ENCODE data around the gene PSG7. TPM values are rescaled to one million over a fixed set of nuclear protein-coding genes. Genes with fewer than 3 reads are reported as not detected.
"Not testable (repeated sequence)": the region's sequence is repeated elsewhere in the genome, so short reads cannot be mapped to it uniquely, and the experiment has no call there.

The PSG7 gene
- total RNA-seq, 2 experiments from 2014 or later = not detected

GRCh38 chr19:42917634-42918033 lies 19.4 kb downstream of the PSG7 start, which contains the start of gene PSG6:
Gene PSG6, minus strand, starts transcription at chr19:42917894. Its CDS starts 102 bp downstream, at chr19:42917792.
- CTCF ChIA-PET, POLR2A ChIA-PET: not testable (repeated sequence)

GRCh38 chr19:42916931-42917330 lies 20.1 kb downstream of the PSG7 start:
- POLR2A ChIA-PET, CTCF ChIA-PET: not testable (repeated sequence)

GRCh38 chr19:42913516-42913915 lies 23.5 kb downstream of the PSG7 start:
- POLR2A ChIA-PET, CTCF ChIA-PET: not testable (repeated sequence)

- POLR2A ChIA-PET, CTCF ChIA-PET: not testable (repeated sequence)
Measured at GRCh38 chr19:42912941-42913340, 24.1 kb downstream of the PSG7 start.

- CTCF ChIA-PET, POLR2A ChIA-PET: not testable (repeated sequence)
Measured at GRCh38 chr19:42911731-42912130, 25.3 kb downstream of the PSG7 start.

GRCh38 chr19:42906162-42906561 lies 30.8 kb downstream of the PSG7 start:
- CTCF ChIA-PET, POLR2A ChIA-PET: not testable (repeated sequence)

- POLR2A ChIA-PET, CTCF ChIA-PET: not testable (repeated sequence)
Measured at GRCh38 chr19:42900561-42900960, 36.4 kb downstream of the PSG7 start.

- CTCF ChIA-PET, POLR2A ChIA-PET: not testable (repeated sequence)
Measured at GRCh38 chr19:42899674-42900073, 37.3 kb downstream of the PSG7 start.

GRCh38 chr19:42899110-42899509 lies 37.9 kb downstream of the PSG7 start:
- POLR2A ChIA-PET, CTCF ChIA-PET: not testable (repeated sequence)

- POLR2A ChIA-PET, CTCF ChIA-PET: not testable (repeated sequence)
Measured at GRCh38 chr19:42898656-42899055, 38.4 kb downstream of the PSG7 start.

GRCh38 chr19:42897729-42898128 lies 39.3 kb downstream of the PSG7 start:
- POLR2A ChIA-PET, CTCF ChIA-PET: not testable (repeated sequence)

GRCh38 chr19:42890446-42890845 lies 46.6 kb downstream of the PSG7 start:
- POLR2A ChIA-PET, CTCF ChIA-PET: not testable (repeated sequence)

GRCh38 chr19:42887876-42888445 lies 49.0 kb downstream of the PSG7 start:
- POLR2A ChIA-PET, CTCF ChIA-PET: not testable (repeated sequence)

GRCh38 chr19:42882730-42883129 lies 54.3 kb downstream of the PSG7 start:
- POLR2A ChIA-PET, CTCF ChIA-PET: not testable (repeated sequence)

GRCh38 chr19:42882010-42882409 lies 55.0 kb downstream of the PSG7 start:
- POLR2A ChIA-PET, CTCF ChIA-PET: not testable (repeated sequence)

GRCh38 chr19:42881279-42881678 lies 55.7 kb downstream of the PSG7 start:
- CTCF ChIA-PET, POLR2A ChIA-PET: not testable (repeated sequence)

GRCh38 chr19:42880621-42881020 lies 56.4 kb downstream of the PSG7 start:
- CTCF ChIA-PET = not testable (repeated sequence)

GRCh38 chr19:42879613-42880012 lies 57.4 kb downstream of the PSG7 start, which contains the start of gene PSG1:
Gene PSG1, minus strand, starts transcription at chr19:42879713. Its CDS starts 132 bp downstream, at chr19:42879581.
- POLR2A ChIA-PET = no interaction called here
- CTCF ChIA-PET = no interaction called here

More at GRCh38 chr19:42880621-42881020, 56.4 kb downstream of the PSG7 start:
- POLR2A ChIA-PET = not testable (repeated sequence)

GRCh38 chr19:42876596-42876995 lies 60.4 kb downstream of the PSG7 start:
- POLR2A ChIA-PET, CTCF ChIA-PET: not testable (repeated sequence)

- POLR2A ChIA-PET, CTCF ChIA-PET: not testable (repeated sequence)
Measured at GRCh38 chr19:42875881-42876280, 61.1 kb downstream of the PSG7 start.

GRCh38 chr19:42874901-42875813 lies 61.9 kb downstream of the PSG7 start:
- CTCF ChIA-PET = interaction anchor here (0.5 kb wide), 1 partner anchor 984 kb away, joined by 3 read pairs; no protein-coding TSS in a partner anchor
- POLR2A ChIA-PET = not testable (repeated sequence)

Data from activated CD8-positive, alpha-beta memory T cell treated with anti-CD3 and anti-CD28 coated beads for 36 hours (primary cell).